ENCODE measurements around the gene MRPS2.
"Not testable (repeated sequence)": the region's sequence is repeated elsewhere in the genome, so short reads cannot be mapped to it uniquely, and the experiment has no call there.

DNA sequence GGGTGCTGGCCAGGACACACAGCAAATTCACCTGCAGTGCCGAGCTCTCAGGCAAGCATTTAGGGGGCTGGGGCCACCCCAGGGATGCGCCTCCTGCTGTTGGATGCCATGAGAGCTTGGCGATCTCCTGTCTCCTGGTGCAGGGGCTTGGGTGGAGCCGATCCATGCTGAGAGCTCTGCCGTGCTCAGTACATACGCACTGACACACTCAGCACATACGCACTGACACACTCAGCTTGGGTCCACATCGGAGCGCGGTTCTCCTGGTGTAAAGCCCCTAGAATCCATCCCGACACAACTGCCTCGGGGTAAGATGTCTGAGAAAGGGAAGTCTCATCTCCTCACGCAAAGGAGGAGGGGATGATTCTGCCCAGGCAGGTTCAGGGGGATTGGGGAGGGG lies 35.1 kb downstream of the MRPS2 start:
- not testable (repeated sequence) for TF ChIP-seq CTCF (IDR thresholded peaks at IDR 0.05 in 8 of 11, conservative IDR thresholded peaks at IDR 0.05 in 3 of 11); POLR2A (IDR thresholded peaks at IDR 0.05)

All from spleen (tissue), 7 donors.